ENCODE measurements around the gene RTCB. TPM values are rescaled to one million over a fixed set of nuclear protein-coding genes. Genes with fewer than 3 reads are reported as not detected.
"Not testable (repeated sequence)": the region's sequence is repeated elsewhere in the genome, so short reads cannot be mapped to it uniquely, and the experiment has no call there.

RTCB gene
- total and polyA plus RNA-seq, 8 donors = 27.2 to 131 (median 62.2) TPM

DNA sequence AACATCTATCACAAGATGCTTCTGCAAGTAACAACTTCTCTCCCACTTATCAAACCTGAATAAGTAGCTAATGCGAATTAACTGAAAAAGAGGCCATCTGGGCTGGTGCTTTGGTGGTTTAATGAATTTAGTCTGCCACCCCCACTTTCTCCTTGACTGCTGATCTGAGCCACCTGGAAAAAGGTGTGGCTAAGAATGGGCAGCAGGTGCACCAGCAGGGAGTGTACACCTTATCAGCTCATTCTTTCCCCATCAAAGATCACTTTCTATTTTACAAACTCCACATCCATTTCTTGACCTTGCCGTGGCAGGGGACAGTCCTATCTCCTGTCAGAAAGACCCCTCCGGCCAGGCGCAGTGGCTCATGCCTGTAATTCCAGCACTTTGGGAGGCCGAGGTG lies 47.8 kb downstream of the RTCB start:
- Histone ChIP-seq H3K9me3 (no peaks in the 10 kb centered on the region), H3K4me3 (no peak overlapping the region), H3K36me3 (no peaks in the 10 kb centered on the region), H3K27me3 (no peaks in the 10 kb centered on the region), H3K27ac (no peak overlapping the region), H3K4me1 (no peaks in the 10 kb centered on the region)
- no peak for DNase-seq
- TF ChIP-seq POLR2A (IDR thresholded peaks at IDR 0.05) (no peak), POLR2AphosphoS5 (IDR thresholded peaks at IDR 0.05) (no peak), EP300 (IDR thresholded peaks at IDR 0.05) (no peak)
- TF ChIP-seq, protein P1, sequence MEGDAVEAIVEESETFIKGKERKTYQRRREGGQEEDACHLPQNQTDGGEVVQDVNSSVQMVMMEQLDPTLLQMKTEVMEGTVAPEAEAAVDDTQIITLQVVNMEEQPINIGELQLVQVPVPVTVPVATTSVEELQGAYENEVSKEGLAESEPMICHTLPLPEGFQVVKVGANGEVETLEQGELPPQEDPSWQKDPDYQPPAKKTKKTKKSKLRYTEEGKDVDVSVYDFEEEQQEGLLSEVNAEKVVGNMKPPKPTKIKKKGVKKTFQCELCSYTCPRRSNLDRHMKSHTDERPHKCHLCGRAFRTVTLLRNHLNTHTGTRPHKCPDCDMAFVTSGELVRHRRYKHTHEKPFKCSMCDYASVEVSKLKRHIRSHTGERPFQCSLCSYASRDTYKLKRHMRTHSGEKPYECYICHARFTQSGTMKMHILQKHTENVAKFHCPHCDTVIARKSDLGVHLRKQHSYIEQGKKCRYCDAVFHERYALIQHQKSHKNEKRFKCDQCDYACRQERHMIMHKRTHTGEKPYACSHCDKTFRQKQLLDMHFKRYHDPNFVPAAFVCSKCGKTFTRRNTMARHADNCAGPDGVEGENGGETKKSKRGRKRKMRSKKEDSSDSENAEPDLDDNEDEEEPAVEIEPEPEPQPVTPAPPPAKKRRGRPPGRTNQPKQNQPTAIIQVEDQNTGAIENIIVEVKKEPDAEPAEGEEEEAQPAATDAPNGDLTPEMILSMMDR (IDR thresholded peaks at IDR 0.05) = no peak
- 45 to 71% (median 54%) methylated on average over 5 of the region's 5 CpGs for WGBS, 5 donors
- intact Hi-C loops (cut with DNase I; ENCODE audit: low total_unique reads) = no loop called here

DNA sequence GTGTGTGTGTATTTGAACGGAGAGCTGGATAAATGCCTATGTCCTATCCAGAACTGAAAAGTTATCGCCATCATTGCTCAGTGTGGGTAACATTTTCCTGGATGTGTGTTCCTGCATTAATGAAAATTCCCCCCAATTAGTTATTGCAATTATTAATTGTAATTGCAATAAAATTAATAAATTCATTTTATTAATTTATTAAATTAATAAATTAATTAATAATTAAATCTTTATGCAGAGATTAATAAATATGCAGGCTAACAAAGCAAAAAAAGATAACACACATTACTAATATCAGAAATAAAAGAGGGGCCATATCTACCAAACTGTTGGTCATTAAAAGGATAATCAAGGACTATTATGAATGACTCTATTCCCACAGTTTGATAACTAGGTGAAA lies 50.8 kb downstream of the RTCB start:
- DNase-seq = no peak
- Histone ChIP-seq H3K4me1 (no peaks in the 10 kb centered on the region), H3K27ac (no peak overlapping the region), H3K9me3 (no peaks in the 10 kb centered on the region), H3K36me3 (no peaks in the 10 kb centered on the region), H3K4me3 (no peak overlapping the region), H3K27me3 (no peaks in the 10 kb centered on the region)
- TF ChIP-seq, protein P1 (IDR thresholded peaks at IDR 0.05) = no peak
- TF ChIP-seq POLR2A (IDR thresholded peaks at IDR 0.05) = no peak
- TF ChIP-seq EP300 (IDR thresholded peaks at IDR 0.05) = no peak
- TF ChIP-seq POLR2AphosphoS5 (IDR thresholded peaks at IDR 0.05) = no peak
- intact Hi-C loops (cut with DNase I; ENCODE audit: low total_unique reads) = no loop called here
- 73 to 87% (median 83%) methylated on average over 2 of the region's 2 CpGs for WGBS, 5 donors

DNA sequence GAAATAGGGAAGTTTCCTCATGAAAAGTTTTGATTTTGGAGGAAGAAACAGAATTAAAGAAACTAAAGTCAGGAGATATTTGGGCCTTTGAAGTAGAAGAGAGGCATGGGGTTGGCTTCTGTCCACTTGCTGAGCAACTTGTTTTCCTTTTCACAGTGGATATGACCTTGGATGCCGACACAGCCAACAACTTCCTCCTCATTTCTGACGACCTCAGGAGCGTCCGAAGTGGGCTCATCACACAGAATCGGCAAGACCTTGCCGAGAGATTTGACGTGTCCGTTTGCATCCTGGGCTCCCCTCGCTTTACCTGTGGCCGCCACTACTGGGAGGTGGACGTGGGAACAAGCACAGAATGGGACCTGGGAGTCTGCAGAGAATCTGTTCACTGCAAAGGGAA lies 52.0 kb downstream of the RTCB start:
- H3K27ac ChIP-seq; H3K9me3 ChIP-seq; intact Hi-C loops (cut with DNase I; ENCODE audit: low total_unique reads); H3K4me1 ChIP-seq; H3K36me3 ChIP-seq; H3K27me3 ChIP-seq; H3K4me3 ChIP-seq; DNase-seq: not testable (repeated sequence)
- 76 to 84% (median 78%) methylated on average over 10 to 11 of the region's 11 CpGs for WGBS, 5 donors

DNA sequence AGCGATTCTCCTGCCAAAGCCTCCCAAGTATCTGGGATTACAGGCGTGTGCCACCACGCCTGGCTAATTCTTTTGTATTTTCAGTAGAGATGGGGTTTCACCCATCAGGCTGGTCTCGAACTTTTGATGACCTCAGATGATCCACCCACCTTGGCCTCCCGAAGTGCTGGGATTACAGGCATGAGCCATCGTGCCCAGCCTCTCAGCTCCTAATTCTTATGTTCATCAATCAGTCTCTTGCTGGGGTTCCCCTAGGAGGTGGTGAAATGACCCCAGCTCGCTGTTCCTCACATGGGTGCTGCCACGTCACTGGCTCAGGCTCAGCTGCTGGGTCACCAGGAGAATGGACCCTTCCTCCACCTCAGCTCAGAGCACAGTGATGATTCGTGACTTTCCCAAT lies 54.5 kb downstream of the RTCB start, which contains the start of gene RFPL3:
Gene RFPL3, plus strand, starts transcription at position 301 of the 400 bp plus-strand sequence. CDS start 205 bp downstream, outside the sequence.
- H3K36me3 ChIP-seq; H3K27ac ChIP-seq; H3K27me3 ChIP-seq; DNase-seq; H3K4me3 ChIP-seq; intact Hi-C loops (cut with DNase I; ENCODE audit: low total_unique reads); H3K9me3 ChIP-seq; H3K4me1 ChIP-seq: not testable (repeated sequence)
- WGBS, 5 donors = 68 to 80% (median 77%) methylated on average over 9 of the region's 9 CpGs

DNA sequence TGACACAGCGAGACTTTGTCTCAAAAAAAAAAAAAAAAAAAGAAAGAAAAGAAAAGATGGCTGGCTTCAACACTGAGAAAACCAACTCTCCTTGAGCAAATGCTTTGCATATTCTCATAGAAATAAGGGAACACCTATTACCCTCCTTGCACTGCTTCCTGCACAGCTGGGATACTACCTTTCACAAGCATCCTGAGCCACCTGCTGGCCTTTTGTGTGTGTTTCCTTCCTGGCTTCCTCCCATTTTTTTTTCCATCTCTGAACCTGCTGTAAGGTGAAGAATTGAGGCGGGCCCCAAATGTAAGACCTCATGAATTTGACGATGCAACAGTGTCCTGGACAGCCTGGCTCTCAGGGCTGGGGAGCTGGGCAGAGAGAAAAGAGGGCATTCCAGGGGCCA lies 56.3 kb downstream of the RTCB start:
- 71 to 75% (median 73%) methylated on average over 3 of the region's 3 CpGs for WGBS, 5 donors
- intact Hi-C loops (cut with DNase I; ENCODE audit: low total_unique reads) = no loop called here
- DNase-seq = peak in 1 of 2 donors; percentile 42

More for the DNA sequence above, 56.3 kb downstream of the RTCB start:
- H3K4me1 ChIP-seq = no peaks in the 10 kb centered on the region
- no peak overlapping the region for H3K27ac ChIP-seq
- TF ChIP-seq POLR2A (IDR thresholded peaks at IDR 0.05) (no peak), POLR2AphosphoS5 (IDR thresholded peaks at IDR 0.05) (no peak), EP300 (IDR thresholded peaks at IDR 0.05) (no peak)
- TF ChIP-seq, protein P1 (IDR thresholded peaks at IDR 0.05) = no peak
- H3K27me3 ChIP-seq = no peaks in the 10 kb centered on the region
- no peak overlapping the region for H3K4me3 ChIP-seq
- H3K9me3 ChIP-seq = no peaks in the 10 kb centered on the region
- no peaks in the 10 kb centered on the region for H3K36me3 ChIP-seq

Data from stomach (tissue), 9 donors.